HepG2 (cell line): ENCODE data around the gene MAP7D3. TPM values are rescaled to one million over a fixed set of nuclear protein-coding genes. Genes with fewer than 3 reads are reported as not detected.

Source experiments
- ATAC-seq: fragments of 200-7000 bp; cut with Tn5 transposase; 3 replicates; pipeline ENCODE4 v1.9.1; 2020; ENCODE audit warnings: mild to moderate bottlenecking, moderate library complexity
- BruUV-seq: library from RNA; stranded (reverse); fragments of 400-500 nt; replicated peaks from 2 replicates; lab custom pipeline; 2021; lab: Mats Ljungman, UMichigan
- CTCF ChIA-PET: fragments of 300-600 bp; formaldehyde crosslinking; extraction: SDS; loops from one replicate; lab custom pipeline; 2021; ENCODE audit warnings: low total read pairs, inconsistent platforms, low intra/inter-chr PET ratio; lab: Yijun Ruan, JAX
- POLR2A ChIA-PET: fragments of 350-600 bp; sonication (Branson Sonifier 250); formaldehyde crosslinking; loops from one replicate; lab custom pipeline; 2020; ENCODE audit warnings: antibody characterized with exemption, inconsistent platforms; lab: Yijun Ruan, JAX
- DNase-seq: peaks from one replicate; pipeline ENCODE4 v3.0.0-alpha.2; 2015; ENCODE audit warnings: low spot score
- FAIRE-seq: peaks from 3 replicates; lab custom pipeline; 2011; peaks lifted over from hg19 to GRCh38; lab: Jason Lieb, UNC
- H2AFZ ChIP-seq: one replicate; pipeline ENCODE4 v1.6.1; 2011; ENCODE audit warnings: low read length, inconsistent platforms
- H3K27ac ChIP-seq: fragments of 300-600 bp; 3 replicates; pipeline ENCODE4 v1.8.0; 2011; ENCODE audit warnings: mixed run types, mild to moderate bottlenecking, mixed read lengths, low read length, inconsistent platforms; ENCODE audit not compliant: insufficient read depth; ENCODE audit errors: extremely low read length
- H3K27me3 ChIP-seq, 2 experiments: fragments of 200-600 bp in 1 of 2; 2 replicates in 1 of 2; 3 replicates in 1 of 2; pipeline versions ENCODE4 v1.6.0 to v1.8.0; 2011; ENCODE audit warnings: low read length in 2 of 2, mild to moderate bottlenecking in 2 of 2, moderate library complexity in 2 of 2, inconsistent platforms in 1 of 2; ENCODE audit not compliant: insufficient read depth in 2 of 2, control insufficient read depth in 1 of 2
- H3K36me3 ChIP-seq, 2 experiments: fragments of 200-600 bp in 1 of 2; replicated peaks in 1 of 2; 2 replicates in 1 of 2; 3 replicates in 1 of 2; pipeline versions ENCODE4 v1.5.1 to v1.8.0; 2011; ENCODE audit warnings: low read length in 2 of 2, inconsistent platforms in 1 of 2; ENCODE audit not compliant: insufficient read depth in 2 of 2, control insufficient read depth in 1 of 2
- H3K4me1 ChIP-seq: 2 replicates; pipeline ENCODE4 v1.5.1; 2012; ENCODE audit warnings: low read length, inconsistent platforms; ENCODE audit not compliant: insufficient read depth
- H3K4me2 ChIP-seq: 2 replicates; pipeline ENCODE4 v1.6.0; 2011; ENCODE audit warnings: low read depth, low read length, inconsistent platforms
- H3K4me3 ChIP-seq, 3 experiments: fragments of 200-600 bp in 1 of 3; sonication (generic), shearing (Covaris generic) in 1 of 3; replicated peaks in 1 of 3; 2 replicates each; pipeline ENCODE4 v1.5.1; 2011 to 2016; ENCODE audit warnings: low read length in 3 of 3, inconsistent platforms in 2 of 3, low read depth in 2 of 3, mild to moderate bottlenecking in 2 of 3, control low read depth in 1 of 3, mixed read lengths in 1 of 3; ENCODE audit not compliant: insufficient read depth in 1 of 3
- H3K79me2 ChIP-seq: one replicate; pipeline ENCODE4 v1.6.1; 2011; ENCODE audit warnings: low read length, inconsistent platforms; ENCODE audit not compliant: insufficient read depth
- H3K9ac ChIP-seq: 2 replicates; pipeline ENCODE4 v1.6.0; 2011; ENCODE audit warnings: mild to moderate bottlenecking, low read depth, low read length, inconsistent platforms; ENCODE audit not compliant: insufficient read depth
- H3K9me3 ChIP-seq: 2 replicates; pipeline ENCODE4 v1.5.1; 2012; ENCODE audit warnings: mild to moderate bottlenecking, low read length
- H4K20me1 ChIP-seq: 2 replicates; pipeline ENCODE4 v1.6.0; 2011; ENCODE audit warnings: inconsistent platforms, mild to moderate bottlenecking, low read length, moderate library complexity; ENCODE audit not compliant: insufficient read depth
- DMAP1 ChIP-seq: IDR thresholded peaks from 2 replicates; pipeline ENCODE4 v1.6.1; 2016
- GATAD1 ChIP-seq: IDR thresholded peaks from 2 replicates; pipeline ENCODE4 v1.6.1; 2016; ENCODE audit warnings: missing genetic modification reagents, missing compliant biosample characterization
- HDAC6 ChIP-seq: fragments of 200-600 bp; sonication (generic); IDR thresholded peaks from 2 replicates; pipeline ENCODE4 v1.7.0; 2017; ENCODE audit warnings: mild to moderate bottlenecking, antibody characterized with exemption, low read length, low read depth
- HMGA1 ChIP-seq: sonication (generic); formaldehyde crosslinking; conservative IDR thresholded peaks from 2 replicates; pipeline ENCODE4 v1.4.0; 2020; ENCODE audit warnings: missing genetic modification reagents
- HNF4A ChIP-seq: sonication (generic); formaldehyde crosslinking; IDR thresholded peaks from 2 replicates; pipeline ENCODE4 v1.4.0; 2020; ENCODE audit warnings: missing genetic modification reagents
- HOMEZ ChIP-seq: IDR thresholded peaks from 2 replicates; pipeline ENCODE4 v1.6.1; 2016; ENCODE audit warnings: low read depth
- IRX3 ChIP-seq: sonication (generic); formaldehyde crosslinking; IDR thresholded peaks from 2 replicates; pipeline ENCODE4 v1.8.1; 2023; ENCODE audit warnings: mild to moderate bottlenecking, low read depth, missing genetic modification reagents, borderline replicate concordance
- KDM6A ChIP-seq: IDR thresholded peaks from 2 replicates; pipeline ENCODE4 v1.6.1; 2016; ENCODE audit warnings: low read depth
- MAFF ChIP-seq: IDR thresholded peaks from 2 replicates; pipeline ENCODE4 v1.6.1; 2011; ENCODE audit warnings: low read depth, low read length, improper control_type of control experiment
- MTF2 ChIP-seq: sonication (generic); formaldehyde crosslinking; IDR thresholded peaks from 2 replicates; pipeline ENCODE4 v1.5.0; 2020; ENCODE audit warnings: missing genetic modification reagents, borderline replicate concordance
- POGZ ChIP-seq: sonication (generic); formaldehyde crosslinking; IDR thresholded peaks from 2 replicates; pipeline ENCODE4 v1.4.0; 2020; ENCODE audit warnings: mild to moderate bottlenecking, missing genetic modification reagents
- SMAD9 ChIP-seq: sonication (generic); formaldehyde crosslinking; IDR thresholded peaks from 2 replicates; pipeline ENCODE4 v1.5.1; 2020; ENCODE audit warnings: mild to moderate bottlenecking, missing genetic modification reagents
- SMARCC2 ChIP-seq: fragments of 450-650 bp; IDR thresholded peaks from 2 replicates; pipeline ENCODE4 v1.6.1; 2017; ENCODE audit warnings: antibody characterized with exemption, mild to moderate bottlenecking
- SP4 ChIP-seq: sonication (generic); formaldehyde crosslinking; IDR thresholded peaks from 2 replicates; pipeline ENCODE4 v1.8.1; 2023; ENCODE audit warnings: mild to moderate bottlenecking, missing genetic modification reagents
- ZBTB33 ChIP-seq: sonication (generic); formaldehyde crosslinking; IDR thresholded peaks from 2 replicates; pipeline ENCODE4 v1.4.0; 2020; ENCODE audit warnings: missing genetic modification reagents
- ZMYM3 ChIP-seq: sonication (generic); formaldehyde crosslinking; IDR thresholded peaks from 2 replicates; pipeline ENCODE4 v1.5.1; 2020; ENCODE audit warnings: mild to moderate bottlenecking, missing genetic modification reagents
- ZNF253 ChIP-seq: sonication (generic); formaldehyde crosslinking; IDR thresholded peaks from 2 replicates; pipeline ENCODE4 v1.8.0; 2022; ENCODE audit warnings: mild to moderate bottlenecking, missing genetic modification reagents, borderline replicate concordance
- ZNF569 ChIP-seq: sonication (generic); formaldehyde crosslinking; IDR thresholded peaks from 2 replicates; pipeline ENCODE4 v1.5.0; 2020; ENCODE audit warnings: mild to moderate bottlenecking, missing genetic modification reagents, moderate library complexity, borderline replicate concordance
- ZNF670 ChIP-seq: sonication (generic); formaldehyde crosslinking; IDR thresholded peaks from 2 replicates; pipeline ENCODE4 v1.8.0; 2022; ENCODE audit warnings: mild to moderate bottlenecking, missing genetic modification reagents, borderline replicate concordance
- ZSCAN22 ChIP-seq: sonication (generic); formaldehyde crosslinking; IDR thresholded peaks from 2 replicates; pipeline ENCODE4 v1.4.0; 2020; ENCODE audit warnings: mild to moderate bottlenecking, missing genetic modification reagents
- WGBS: methylation state at CpG from one replicate; pipeline ENCODE4 v1.1.6; 2017; ENCODE audit warnings: low lambda C conversion rate; 5-methylcytosine and 5-hydroxymethylcytosine counted together
- in situ Hi-C: cut with HindIII; loops from 2 replicates; pipeline ENCODE4 v1.10.0; 2017; ENCODE audit warnings: low pct_unique_long_range_greater_than_20kb; ENCODE audit not compliant: extremely low pct_ligation_motif_present
- intact Hi-C: fragments of 100-400 bp; cut with micrococcal nuclease; formaldehyde crosslinking; loops from one replicate; pipeline ENCODE4 v1.10.0; 2022; ENCODE audit not compliant: unreplicated experiment
- polyA plus RNA-seq, 8 experiments: library from polyadenylated mRNA; depleted of rRNA in 3 of 8; stranded (reverse) in 7 of 8; unstranded in 1 of 8; fragments of >200 nt; fragmentation: Illumina TruSeq in 4 of 8; extraction: Trizol in 4 of 8; gene quantifications; 2 replicates each; pipeline versions ENCODE4 v1.2.1 to v1.2.3, GENCODE V29; 2011 to 2016; ENCODE audit warnings: low read depth in 4 of 8, missing spikeins in 1 of 8, mixed read lengths in 1 of 8; ENCODE audit not compliant: insufficient read depth in 1 of 8
- total RNA-seq, 5 experiments: library from RNA; depleted of rRNA; stranded (reverse); fragments of >200 nt; fragmentation: Illumina TruSeq; extraction: Trizol; gene quantifications; 2 replicates each; pipeline ENCODE4 v1.2.3, GENCODE V29; 2016; ENCODE audit warnings: low read depth in 1 of 5

The MAP7D3 gene
- total and polyA plus RNA-seq, 2 of the 13 experiments (the other 11 are each of a cell fraction or from before 2014, with no cell fraction given) = not detected

- POLR2A ChIA-PET = no interaction called here
- 37% methylated on average over 4 of the region's 4 CpGs for WGBS
Measured at GRCh38 chrX:136195247-136195646, 56.0 kb downstream of the MAP7D3 start.

GRCh38 chrX:136194536-136194935 lies 56.7 kb downstream of the MAP7D3 start:
- no TSS peak for BruUV-seq
- no peak overlapping the region for H3K27ac ChIP-seq
- no peaks in the 10 kb centered on the region for H4K20me1 ChIP-seq
- no peak overlapping the region for H2AFZ ChIP-seq
- no peak for ATAC-seq
- no peaks in the 10 kb centered on the region for H3K9me3 ChIP-seq
- no peaks in the 10 kb centered on the region for H3K36me3 ChIP-seq
- H3K4me2 ChIP-seq = no peak overlapping the region
- in situ Hi-C loops (no loop called here), intact Hi-C loops (no loop called here)
- no peak overlapping the region for H3K9ac ChIP-seq
- no peaks in the 10 kb centered on the region for H3K79me2 ChIP-seq
- no peaks in the 10 kb centered on the region for H3K4me1 ChIP-seq
- POLR2A ChIA-PET = no interaction called here
- H3K4me3 ChIP-seq = no peak overlapping the region
- 0% methylated on average over 2 of the region's 2 CpGs for WGBS
- CTCF ChIA-PET = no interaction called here
- DNase-seq = no peak
- TF ChIP-seq MAFF = no peak
- TF ChIP-seq HNF4A (CRISPR knock-in tag) = no peak
- no peak for TF ChIP-seq GATAD1
- TF ChIP-seq SMARCC2 = no peak
- no peak for TF ChIP-seq ZNF670 (CRISPR knock-in tag)
- TF ChIP-seq ZBTB33 (CRISPR knock-in tag) = no peak
- no peak for TF ChIP-seq IRX3 (CRISPR knock-in tag)
- no peak for TF ChIP-seq SMAD9 (CRISPR knock-in tag)
- no peak for TF ChIP-seq HDAC6
- TF ChIP-seq HOMEZ = no peak
- TF ChIP-seq HMGA1 (CRISPR knock-in tag) = no peak
- no peaks in the 10 kb centered on the region for H3K27me3 ChIP-seq
- no peak for FAIRE-seq

More at GRCh38 chrX:136195247-136195646, 56.0 kb downstream of the MAP7D3 start:
- intact Hi-C loops = no loop called here
- FAIRE-seq (no peak), ATAC-seq (no peak), DNase-seq (no peak)
- TF ChIP-seq ZNF253 (CRISPR knock-in tag) (no peak), POGZ (CRISPR knock-in tag) (no peak), ZSCAN22 (CRISPR knock-in tag) (no peak), ZMYM3 (no peak), KDM6A (CRISPR knock-in tag) (no peak), DMAP1 (CRISPR knock-in tag) (no peak), SP4 (no peak), MTF2 (CRISPR knock-in tag) (no peak), ZNF569 (CRISPR knock-in tag) (no peak)
- Histone ChIP-seq H3K36me3 (no peaks in the 10 kb centered on the region), H3K27ac (no peak overlapping the region), H3K4me3 (no peak overlapping the region), H3K9me3 (no peaks in the 10 kb centered on the region), H3K27me3 (no peaks in the 10 kb centered on the region), H3K9ac (no peak overlapping the region), H3K4me1 (no peaks in the 10 kb centered on the region), H3K4me2 (no peak overlapping the region), H4K20me1 (no peaks in the 10 kb centered on the region), H3K79me2 (no peaks in the 10 kb centered on the region), H2AFZ (no peak overlapping the region)
- BruUV-seq = no TSS peak
- CTCF ChIA-PET = no interaction called here
- in situ Hi-C loops = no loop called here
